ENCODE results near the gene KIF12. TPM values are rescaled to one million over a fixed set of nuclear protein-coding genes. Genes with fewer than 3 reads are reported as not detected.

Gene KIF12
- total and polyA plus RNA-seq, 2 of the 13 experiments (the other 11 are each of a cell fraction or from before 2014, with no cell fraction given), result 1.8 to 12.5 TPM

- TF ChIP-seq, protein P1, sequence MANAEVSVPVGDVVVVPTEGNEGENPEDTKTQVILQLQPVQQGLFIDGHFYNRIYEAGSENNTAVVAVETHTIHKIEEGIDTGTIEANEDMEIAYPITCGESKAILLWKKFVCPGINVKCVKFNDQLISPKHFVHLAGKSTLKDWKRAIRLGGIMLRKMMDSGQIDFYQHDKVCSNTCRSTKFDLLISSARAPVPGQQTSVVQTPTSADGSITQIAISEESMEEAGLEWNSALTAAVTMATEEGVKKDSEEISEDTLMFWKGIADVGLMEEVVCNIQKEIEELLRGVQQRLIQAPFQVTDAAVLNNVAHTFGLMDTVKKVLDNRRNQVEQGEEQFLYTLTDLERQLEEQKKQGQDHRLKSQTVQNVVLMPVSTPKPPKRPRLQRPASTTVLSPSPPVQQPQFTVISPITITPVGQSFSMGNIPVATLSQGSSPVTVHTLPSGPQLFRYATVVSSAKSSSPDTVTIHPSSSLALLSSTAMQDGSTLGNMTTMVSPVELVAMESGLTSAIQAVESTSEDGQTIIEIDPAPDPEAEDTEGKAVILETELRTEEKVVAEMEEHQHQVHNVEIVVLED (CRISPR knock-in tag; IDR thresholded peaks at IDR 0.05; ENCODE audit: borderline replicate concordance), result no peak
- TF ChIP-seq ZNF687 (CRISPR knock-in tag; IDR thresholded peaks at IDR 0.05) (peak; percentile 92), GATA4 (IDR thresholded peaks at IDR 0.05; ENCODE audit: borderline replicate concordance, low read depth) (peak; percentile 76; the same call in 1 of the 2 replicates), FOXJ3 (CRISPR knock-in tag; IDR thresholded peaks at IDR 0.05; ENCODE audit: borderline replicate concordance) (peak; percentile 71; the same call in 1 of the 2 replicates), ZSCAN25 (CRISPR knock-in tag; IDR thresholded peaks at IDR 0.05) (peak; percentile 100), IRF9 (CRISPR knock-in tag; IDR thresholded peaks at IDR 0.05; ENCODE audit: borderline replicate concordance) (no peak), POLR2A (IDR thresholded peaks at IDR 0.05; ENCODE audit: insufficient read depth in 1 of 2, low read depth in 2 of 2, low read length in 2 of 2) (peak in 1 of 2 experiments; percentile 59; a peak in 2 of 4 replicates), ZFP1 (CRISPR knock-in tag; IDR thresholded peaks at IDR 0.05) (peak; percentile 85), PAX8 (CRISPR knock-in tag; IDR thresholded peaks at IDR 0.05; ENCODE audit: borderline replicate concordance) (no peak), TP53 (CRISPR knock-in tag; conservative IDR thresholded peaks at IDR 0.05) (0 out of 2 replicates have a peak, but pooled peaks have one; percentile 33)
- TF ChIP-seq, protein P2, sequence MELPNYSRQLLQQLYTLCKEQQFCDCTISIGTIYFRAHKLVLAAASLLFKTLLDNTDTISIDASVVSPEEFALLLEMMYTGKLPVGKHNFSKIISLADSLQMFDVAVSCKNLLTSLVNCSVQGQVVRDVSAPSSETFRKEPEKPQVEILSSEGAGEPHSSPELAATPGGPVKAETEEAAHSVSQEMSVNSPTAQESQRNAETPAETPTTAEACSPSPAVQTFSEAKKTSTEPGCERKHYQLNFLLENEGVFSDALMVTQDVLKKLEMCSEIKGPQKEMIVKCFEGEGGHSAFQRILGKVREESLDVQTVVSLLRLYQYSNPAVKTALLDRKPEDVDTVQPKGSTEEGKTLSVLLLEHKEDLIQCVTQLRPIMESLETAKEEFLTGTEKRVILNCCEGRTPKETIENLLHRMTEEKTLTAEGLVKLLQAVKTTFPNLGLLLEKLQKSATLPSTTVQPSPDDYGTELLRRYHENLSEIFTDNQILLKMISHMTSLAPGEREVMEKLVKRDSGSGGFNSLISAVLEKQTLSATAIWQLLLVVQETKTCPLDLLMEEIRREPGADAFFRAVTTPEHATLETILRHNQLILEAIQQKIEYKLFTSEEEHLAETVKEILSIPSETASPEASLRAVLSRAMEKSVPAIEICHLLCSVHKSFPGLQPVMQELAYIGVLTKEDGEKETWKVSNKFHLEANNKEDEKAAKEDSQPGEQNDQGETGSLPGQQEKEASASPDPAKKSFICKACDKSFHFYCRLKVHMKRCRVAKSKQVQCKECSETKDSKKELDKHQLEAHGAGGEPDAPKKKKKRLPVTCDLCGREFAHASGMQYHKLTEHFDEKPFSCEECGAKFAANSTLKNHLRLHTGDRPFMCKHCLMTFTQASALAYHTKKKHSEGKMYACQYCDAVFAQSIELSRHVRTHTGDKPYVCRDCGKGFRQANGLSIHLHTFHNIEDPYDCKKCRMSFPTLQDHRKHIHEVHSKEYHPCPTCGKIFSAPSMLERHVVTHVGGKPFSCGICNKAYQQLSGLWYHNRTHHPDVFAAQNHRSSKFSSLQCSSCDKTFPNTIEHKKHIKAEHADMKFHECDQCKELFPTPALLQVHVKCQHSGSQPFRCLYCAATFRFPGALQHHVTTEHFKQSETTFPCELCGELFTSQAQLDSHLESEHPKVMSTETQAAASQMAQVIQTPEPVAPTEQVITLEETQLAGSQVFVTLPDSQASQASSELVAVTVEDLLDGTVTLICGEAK (IDR thresholded peaks at IDR 0.05), result no peak
- TF ChIP-seq, protein P2 (CRISPR knock-in tag; IDR thresholded peaks at IDR 0.05), result no peak
These were observed 19.1 kb upstream of the KIF12 start (continued) for GRCh38 chr9:114117996-114118830.
